Inflammatory macrophage treated with lipopolysaccharide for 1 hour (primary cell): ENCODE data around the gene CD70.
"Not testable (repeated sequence)": the region's sequence is repeated elsewhere in the genome, so short reads cannot be mapped to it uniquely, and the experiment has no call there.

Source experiments
- DNase-seq, 2 donors: peaks; one replicate each; pipeline ENCODE4 v3.0.0-alpha.2; 2020 to 2022

CD70 gene

GRCh38 chr19:6597471-6598253, 6.7 kb upstream of the CD70 start:
- DNase-seq: not testable (repeated sequence)

DNA sequence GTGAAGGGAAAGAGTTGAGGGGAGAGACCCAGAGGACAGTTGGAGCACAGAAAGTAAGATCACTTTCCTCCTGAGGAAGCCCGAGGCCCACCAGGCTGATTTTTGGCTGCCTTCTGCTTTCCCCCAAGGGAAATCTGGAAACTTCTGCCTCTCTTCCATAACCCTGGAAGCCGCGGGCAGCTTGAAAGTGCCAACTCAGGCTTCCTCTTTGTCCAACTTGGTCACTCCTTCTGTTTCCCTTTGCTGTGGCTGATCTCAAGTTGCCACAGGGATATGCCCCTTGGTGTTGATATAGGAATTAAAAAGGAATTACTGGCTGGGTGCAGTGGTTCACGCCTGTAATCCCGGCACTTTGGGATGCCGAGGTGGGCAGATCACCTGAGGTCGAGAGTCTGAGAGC, 5.7 kb upstream of the CD70 start:
- no peak for DNase-seq

DNA sequence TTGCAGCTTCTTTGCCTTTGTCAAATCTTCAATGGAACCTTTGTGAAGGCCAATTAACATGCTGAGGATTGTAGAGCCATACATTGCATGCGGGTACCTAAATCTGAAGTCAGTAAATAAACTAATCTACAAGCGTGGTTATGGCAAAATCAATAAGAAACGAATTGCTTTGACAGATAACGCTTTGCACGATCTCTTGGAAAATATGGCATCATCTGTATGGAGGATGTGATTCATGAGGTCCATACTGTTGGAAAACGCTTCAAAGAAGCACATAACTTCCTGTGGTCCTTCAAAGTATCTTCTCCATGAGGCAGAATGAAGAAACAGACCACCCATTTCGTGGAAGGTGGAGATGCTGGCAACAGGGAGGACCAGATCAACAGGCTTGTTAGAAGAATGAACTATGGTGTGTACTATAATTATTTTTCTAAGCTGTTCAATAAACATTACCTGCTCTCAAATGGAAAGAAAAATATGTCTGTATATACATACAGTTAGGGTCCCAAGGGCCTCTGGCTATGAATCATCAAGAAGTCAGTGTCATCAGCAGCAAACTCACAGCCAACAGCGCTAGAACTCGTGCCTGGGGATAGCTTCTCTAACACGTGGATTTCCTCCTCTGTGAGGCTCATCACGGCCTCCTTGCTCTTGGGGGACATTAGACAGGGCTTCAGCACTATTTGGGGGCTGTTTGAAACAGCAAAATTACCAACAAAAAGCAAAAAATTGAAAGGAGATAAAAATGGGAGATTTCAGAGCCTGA, 2.9 kb upstream of the CD70 start:
- no peak for DNase-seq

GRCh38 chr19:6590258-6590826, 608 bp downstream of the CD70 start:
- DNase-seq: peak in 1 of 2 donors; percentile 25

DNA sequence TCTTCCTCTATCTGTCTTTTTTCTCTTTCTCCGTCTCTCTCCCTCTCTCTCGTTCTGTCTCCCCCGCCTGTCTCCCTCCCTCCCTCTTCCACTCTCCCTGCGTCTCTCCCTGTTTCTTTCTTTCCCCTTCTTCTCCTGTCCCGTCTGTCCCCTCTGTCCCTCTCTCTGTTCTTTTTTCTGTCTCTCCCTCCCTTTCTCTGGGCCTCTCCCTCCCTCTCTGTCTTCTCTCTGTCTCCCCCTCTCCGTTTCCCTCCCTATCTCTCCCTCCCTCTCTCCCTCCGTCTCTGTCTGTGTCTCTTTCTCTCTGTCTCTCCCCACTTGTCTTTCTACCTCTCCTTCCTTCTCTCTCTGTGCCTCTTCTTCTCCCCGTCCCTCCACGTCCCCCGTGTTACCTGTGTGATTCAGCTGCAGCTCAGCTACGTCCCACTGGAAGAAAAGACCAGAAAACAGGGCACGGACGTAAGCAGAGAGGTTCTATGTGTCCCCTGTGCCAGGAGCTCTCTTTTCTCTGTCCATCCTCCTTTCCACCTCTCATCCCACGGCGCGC, 1.2 kb downstream of the CD70 start:
- no peak for DNase-seq

DNA sequence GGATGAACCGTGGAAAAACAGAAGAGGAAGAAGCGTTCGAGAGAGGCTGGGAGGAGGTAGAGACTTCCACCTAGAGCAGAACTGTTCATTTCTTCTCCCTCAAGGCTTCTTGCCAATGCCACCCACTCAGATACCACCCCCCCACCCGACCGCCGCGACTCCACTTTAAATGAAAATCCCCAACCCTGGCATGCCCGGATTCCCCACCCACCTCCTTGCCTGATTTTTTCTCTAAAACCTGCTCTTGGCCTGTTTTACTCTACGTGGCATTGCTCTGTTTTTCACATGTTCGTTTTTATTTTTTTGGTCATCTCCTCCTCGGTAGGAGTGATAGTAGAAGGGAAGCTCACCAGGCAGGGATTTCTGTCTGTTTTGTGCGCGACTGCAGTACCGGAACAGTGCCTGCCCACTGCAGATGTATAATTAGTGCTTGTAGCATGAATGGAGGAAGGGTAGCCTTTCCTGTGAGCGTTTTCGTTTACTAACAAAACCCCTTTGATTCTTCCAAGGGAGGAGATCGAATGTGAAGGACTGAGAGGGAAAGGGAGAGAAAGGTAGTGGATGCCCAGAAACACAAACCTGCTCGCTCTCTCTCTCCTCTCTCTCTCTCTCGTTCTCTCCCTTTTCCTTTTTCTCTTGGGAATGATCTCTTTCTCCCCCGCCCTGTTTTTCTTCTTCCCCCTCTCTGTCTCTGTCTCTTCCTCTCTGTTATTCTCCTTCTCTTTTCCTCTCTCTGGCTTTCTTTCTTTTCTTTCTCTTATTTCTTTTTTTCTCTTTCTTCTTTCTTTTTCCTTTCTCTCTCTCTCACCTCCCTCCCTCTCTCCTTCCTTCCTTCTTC, 2.2 kb downstream of the CD70 start:
- peak; percentile 48 to 49 for DNase-seq

GRCh38 chr19:6587998-6588507, 2.9 kb downstream of the CD70 start:
- no peak for DNase-seq

- no peak for DNase-seq
These were observed 3.7 kb downstream of the CD70 start for GRCh38 chr19:6587093-6587820.

GRCh38 chr19:6586726-6587092, 4.2 kb downstream of the CD70 start:
- no peak for DNase-seq

DNA sequence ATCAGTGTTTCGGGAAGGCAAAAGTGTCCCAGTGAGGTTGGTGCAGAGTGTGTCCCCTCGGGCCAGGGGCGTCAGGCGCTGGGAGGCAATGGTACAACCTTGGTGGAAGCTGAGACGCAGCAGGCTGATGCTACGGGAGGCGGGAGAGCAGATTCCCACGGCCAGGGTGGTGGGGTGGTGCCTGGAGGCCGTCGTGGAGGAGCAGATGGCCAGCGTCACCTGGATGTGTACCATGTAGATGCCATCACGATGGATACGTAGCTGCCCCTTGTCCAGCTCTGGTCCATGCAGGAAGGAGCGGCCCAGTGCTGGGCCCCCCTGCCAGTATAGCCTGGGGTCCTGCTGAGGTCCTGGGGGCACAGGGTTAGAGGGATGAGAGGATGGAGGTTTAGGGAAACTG, 4.9 kb downstream of the CD70 start:
- DNase-seq: no peak

DNA sequence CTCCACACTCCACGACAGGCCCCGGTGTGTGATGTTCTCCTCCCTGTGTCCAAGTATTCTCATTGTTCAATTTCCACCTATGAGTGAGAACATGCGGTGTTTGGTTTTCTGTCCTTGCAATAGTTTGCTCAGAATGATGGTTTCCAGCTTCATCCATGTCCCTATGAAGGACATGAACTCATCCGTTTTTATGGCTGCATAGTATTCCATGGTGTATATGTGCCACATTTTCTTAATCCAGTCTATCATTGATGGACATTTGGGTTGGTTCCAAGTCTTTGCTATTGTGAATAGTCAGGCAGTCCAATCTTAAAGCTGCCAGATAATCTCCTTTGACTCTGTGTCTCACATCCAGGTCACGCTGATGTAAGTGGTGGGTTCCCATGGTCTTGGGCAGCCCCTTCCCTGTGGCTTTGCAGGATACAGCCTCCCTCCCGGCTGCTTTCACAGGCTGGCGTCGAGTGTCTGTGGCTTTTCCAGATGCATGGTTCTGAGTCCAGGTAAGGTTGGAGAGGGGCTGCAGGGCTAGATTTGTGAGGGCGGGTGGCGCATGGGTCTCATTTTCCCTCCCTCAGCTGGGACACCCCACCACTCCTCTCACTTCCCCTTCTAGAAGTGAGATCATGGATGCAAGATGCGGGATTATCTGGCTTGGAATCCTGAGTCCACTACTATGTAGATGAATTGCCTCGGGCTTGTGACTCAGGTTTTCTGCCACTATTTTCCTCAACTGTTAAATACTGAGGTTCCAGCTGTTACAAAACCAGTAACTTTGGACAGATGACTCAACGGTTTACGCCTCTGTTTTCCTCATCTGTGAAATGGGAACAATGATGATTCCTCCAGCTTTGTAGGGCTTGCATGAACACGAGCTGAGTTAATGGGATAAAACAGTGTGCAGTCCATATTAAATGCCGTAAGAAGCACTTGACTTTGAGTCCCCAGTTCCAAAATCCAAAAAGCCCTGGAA, 8.2 kb downstream of the CD70 start:
- not testable (repeated sequence) for DNase-seq

DNA sequence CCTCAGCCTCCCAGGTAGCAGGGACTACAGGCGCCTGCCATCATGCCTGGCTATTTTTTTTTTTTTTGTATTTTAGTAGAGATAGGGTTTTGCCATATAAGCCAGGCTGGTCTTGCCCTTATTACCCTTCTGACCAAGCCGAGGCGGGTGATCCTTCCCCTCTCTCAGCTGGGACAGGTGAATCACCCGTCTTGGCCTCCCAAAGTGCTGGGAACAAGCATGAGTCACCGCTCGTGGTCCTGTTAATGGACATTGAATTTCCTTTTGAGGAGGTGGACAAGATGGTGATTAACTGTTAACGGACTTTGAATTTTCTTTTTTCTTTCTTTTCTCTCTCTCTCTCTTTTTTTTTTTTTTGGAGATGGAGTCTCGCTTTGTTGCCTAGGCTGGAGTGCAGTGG, 10.6 kb downstream of the CD70 start:
- DNase-seq: no peak

DNA sequence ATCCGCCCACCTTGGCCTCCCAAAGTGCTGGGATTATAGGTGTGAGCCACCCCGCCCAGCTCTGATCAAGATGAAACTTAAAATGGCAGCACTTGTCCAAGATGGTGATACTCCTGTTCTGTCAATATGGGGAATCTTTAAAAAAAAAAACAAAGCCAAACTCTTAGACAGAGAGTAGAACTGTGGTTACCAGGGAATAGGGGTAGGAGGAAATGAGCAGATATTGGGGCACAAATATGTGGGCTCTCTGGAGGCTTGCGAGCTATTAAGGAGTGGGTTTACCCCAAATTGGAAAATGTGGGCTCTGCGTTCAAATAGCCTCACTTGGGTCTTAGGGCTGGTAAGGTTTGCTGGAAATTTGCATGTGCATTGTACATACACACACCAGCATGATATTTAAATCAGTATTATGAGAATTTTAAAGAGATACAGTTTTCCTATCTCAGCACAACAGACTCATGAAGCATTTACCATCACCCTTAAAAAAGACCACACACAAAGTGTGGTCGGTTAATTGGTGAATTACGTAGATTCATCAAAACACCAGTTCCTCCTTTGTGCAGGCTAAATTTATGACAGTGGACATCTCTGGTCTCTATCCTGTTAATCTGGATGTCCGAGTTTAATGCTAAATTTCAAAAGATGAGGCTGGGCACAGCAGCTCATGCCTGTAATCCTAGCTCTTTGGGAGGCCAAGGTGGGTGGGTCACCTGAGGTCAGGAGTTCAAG, 11.3 kb downstream of the CD70 start:
- DNase-seq: no peak

DNA sequence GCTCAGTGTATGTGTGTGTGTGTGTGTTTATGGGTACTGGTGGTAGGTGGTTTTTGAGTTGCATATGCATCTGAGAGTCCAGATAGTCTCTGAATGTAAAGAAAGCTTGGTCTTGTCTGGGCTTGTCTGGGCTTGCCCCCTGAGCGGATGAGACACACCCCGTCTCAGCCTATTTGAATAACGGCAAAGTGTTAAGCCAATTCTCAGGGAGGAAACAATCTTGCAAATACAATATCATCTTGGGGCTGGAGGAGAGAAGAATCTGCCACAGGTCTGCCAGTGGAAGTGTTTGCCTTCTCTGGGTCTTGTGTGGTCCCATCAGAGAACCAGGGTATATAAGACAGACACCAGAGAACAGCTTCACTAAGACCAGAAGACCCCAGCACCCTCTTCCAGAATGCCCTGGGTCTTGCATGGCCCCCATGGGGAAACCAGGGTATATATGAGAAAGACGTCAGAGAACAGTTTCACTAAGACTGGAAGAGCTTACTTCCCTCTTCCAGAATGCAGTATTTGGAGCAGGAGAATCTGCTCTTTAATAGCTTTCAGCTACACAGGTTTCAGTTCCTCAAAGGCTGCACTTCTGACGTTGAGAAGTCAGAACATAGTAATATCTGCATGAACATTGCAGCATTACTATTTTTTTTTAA, 13.3 kb downstream of the CD70 start:
- DNase-seq: peak; percentile 89 to 90

DNA sequence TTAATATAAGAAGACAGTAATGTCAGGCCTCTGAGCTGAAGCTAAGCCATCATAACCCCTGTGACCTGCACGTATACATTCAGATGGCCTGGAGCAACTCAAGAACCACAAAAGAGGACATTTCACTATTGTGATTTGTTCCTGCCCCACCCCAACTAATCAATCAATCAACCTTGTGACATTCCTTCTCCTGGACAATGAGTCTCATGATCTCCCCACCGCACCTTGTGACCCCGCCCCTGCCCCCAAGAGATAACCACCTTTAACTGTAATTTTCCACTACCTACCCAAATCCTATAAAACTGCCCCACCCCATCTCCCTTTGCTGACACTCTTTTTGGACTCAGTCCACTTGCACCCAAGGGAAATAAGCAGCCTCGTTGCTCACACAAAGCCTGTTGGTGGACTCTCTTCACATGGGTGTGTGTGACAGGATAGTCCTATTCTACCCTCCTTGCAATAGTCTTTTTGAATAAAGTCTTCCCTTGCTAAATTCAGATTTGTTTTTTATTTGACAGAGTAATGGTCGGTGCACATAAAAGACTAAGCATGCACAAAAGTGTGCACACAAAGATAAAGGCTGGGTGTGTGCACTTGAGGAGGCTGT, 14.0 kb downstream of the CD70 start:
- DNase-seq: no peak

GRCh38 chr19:6573350-6573749, 17.6 kb downstream of the CD70 start:
- DNase-seq: no peak

DNA sequence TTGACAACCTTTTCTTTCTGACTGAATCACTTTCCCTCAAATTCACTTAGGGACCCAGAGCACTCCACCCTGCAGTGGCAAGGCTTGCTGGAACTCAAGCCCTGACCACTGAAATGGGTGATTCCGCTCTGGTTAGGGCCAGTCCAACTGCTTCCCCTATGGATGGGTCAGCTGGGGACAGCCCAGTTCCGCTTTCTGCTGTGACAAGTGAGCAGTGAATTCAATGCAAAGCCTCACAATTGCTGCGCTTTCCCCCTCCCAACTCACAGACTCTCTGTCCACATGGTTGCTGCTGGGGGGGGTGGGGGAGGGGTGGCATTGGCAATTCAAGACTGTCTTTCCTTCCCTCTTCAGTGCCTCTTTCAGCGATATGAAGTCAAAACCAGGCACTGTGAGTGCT, 18.7 kb downstream of the CD70 start:
- peak; percentile 68 to 80 for DNase-seq

DNA sequence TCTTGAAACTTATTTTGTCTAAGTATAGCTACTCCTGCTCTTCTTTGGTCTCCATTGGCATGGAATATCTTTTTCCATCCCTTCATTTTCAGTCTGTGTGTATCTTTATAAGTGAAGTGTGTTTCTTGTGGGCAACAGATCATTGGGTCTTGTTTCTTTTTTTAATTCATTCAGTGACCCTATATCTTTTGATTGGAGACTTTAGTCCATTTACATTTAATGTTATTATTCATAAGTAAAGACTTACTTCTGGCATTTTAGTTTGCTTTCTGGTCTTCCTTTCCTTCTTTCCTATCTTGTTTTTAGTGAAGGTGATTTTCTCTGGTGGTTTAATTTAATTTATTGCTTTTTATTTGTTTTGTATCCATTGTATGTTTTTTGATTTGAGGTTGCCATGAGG, 19.8 kb downstream of the CD70 start:
- DNase-seq: no peak

DNA sequence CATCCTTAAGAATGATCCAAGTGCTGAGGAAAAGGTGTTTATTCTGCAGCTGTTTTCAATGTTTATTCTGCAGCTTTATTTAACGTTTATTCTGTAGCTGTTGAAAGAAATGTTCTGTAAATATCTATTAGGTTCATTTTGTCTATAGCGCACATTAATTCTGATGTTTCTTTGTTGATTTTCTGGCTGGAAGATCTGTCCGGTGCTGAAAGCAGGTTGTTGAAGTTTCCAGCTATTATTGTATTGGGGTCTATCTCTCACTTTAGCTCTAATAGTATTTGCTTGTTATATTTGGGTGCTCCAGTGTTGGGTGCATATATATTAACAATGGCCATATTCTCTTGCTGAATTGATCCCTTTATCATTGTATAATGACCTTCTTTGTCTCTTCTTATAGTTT, 20.2 kb downstream of the CD70 start:
- DNase-seq: no peak
